ENCODE measurements around the gene PFDN2. TPM values are rescaled to one million over a fixed set of nuclear protein-coding genes. Genes with fewer than 3 reads are reported as not detected.

Gene PFDN2
- total and polyA plus RNA-seq, 2 experiments from 2014 or later: 103 to 137 TPM

DNA sequence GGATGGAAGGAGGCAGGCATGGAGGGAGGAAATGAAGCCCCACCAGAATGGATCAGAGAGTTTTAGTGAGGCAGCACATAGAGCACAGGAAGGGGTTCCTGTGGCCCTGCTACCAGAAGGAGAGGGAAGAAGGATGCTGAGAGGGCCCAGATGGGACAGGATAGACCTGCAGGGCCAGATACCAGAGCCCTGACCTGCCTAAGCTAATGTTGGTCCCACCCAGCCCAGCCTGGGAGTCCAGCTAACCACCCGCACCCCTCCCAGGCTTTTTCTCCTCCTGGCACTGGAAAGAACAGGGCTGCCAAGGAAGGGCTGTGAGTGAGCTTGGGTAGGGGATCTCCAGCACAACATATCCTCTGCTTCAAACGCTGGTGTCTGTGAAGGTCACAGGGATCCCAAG is 35.4 kb downstream of the PFDN2 start:
- Histone ChIP-seq H3K36me3 (no peaks in the 10 kb centered on the region), H3K4me1 (ENCODE audit: low read depth) (no peaks in the 10 kb centered on the region), H3K27me3 (no peaks in the 10 kb centered on the region), H3K9me3 (ENCODE audit: low read depth) (no peaks in the 10 kb centered on the region), H3K4me3 (no peak overlapping the region), H3K27ac (no peak overlapping the region)
- TF ChIP-seq, protein P1, sequence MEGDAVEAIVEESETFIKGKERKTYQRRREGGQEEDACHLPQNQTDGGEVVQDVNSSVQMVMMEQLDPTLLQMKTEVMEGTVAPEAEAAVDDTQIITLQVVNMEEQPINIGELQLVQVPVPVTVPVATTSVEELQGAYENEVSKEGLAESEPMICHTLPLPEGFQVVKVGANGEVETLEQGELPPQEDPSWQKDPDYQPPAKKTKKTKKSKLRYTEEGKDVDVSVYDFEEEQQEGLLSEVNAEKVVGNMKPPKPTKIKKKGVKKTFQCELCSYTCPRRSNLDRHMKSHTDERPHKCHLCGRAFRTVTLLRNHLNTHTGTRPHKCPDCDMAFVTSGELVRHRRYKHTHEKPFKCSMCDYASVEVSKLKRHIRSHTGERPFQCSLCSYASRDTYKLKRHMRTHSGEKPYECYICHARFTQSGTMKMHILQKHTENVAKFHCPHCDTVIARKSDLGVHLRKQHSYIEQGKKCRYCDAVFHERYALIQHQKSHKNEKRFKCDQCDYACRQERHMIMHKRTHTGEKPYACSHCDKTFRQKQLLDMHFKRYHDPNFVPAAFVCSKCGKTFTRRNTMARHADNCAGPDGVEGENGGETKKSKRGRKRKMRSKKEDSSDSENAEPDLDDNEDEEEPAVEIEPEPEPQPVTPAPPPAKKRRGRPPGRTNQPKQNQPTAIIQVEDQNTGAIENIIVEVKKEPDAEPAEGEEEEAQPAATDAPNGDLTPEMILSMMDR (IDR thresholded peaks at IDR 0.05; ENCODE audit: low read depth, low read length): no peak
- DNase-seq (ENCODE audit: low read depth in 1 of 2, low spot score in 1 of 2): no peak

DNA sequence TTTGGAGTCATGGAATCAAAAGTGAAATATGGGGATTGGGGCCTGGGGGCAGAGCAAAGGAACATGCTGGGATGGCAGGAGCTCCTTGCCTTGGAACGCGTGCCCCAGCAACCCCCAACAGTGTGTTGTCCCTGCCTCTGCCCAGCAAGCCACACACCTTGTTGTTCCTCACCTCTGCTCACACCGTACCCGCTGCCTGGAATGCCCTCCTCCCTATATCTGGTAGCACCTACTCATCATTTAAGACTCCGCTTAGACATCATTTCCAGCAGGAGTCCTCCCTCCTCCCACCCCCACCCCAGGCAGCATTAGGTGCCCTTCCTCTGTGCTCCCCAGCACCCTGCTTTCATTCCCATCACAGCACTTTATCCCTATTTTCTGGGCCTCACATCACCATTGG is 36.3 kb downstream of the PFDN2 start:
- H3K27ac ChIP-seq: no peak overlapping the region

DNA sequence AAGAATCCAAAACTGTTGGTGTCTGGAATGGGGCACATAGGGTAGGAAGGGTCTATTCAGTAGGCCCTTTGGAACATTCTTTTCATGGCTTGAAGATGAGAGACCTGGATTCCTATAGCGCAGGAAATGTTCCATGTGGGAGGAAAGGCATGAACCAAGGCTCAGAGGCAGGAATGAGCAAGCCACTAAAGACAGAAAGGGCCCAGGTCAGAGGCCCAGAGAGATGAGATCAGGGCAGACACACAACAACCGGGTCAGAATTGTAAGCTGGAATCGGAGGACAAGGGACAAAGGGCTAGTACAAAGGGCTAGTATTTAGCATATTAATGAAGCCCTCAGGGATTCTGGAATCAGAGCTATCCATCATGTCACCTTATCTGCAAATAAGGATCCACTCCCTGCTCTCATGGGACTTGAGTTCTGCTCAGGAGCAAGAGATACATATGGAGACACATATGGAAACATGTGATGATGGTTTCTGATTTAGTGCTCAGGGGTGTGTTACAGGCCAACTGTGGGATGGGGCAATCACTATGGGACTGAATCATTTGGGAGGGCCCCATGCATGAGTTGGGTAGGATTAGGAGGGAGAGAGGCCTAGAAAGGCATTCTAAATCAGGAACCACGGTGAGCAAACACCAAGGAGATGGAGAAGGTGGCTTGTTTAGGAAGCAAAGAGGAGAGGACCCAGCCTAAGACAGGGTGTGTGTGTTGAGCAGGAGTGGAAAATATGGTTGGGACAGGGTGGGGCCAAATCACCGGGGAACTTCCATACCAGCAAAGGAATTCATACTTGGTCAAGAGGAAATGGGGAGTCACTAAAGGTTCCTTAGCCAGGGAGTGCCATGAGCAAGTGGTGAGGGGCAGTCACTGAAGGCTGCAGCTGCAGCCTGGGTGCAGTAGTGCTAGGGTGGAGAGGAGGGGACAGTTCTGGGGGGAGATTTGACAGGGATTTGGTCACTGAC is 37.1 kb downstream of the PFDN2 start:
- Histone ChIP-seq H3K9me3 (ENCODE audit: low read depth) (no peaks in the 10 kb centered on the region), H3K27ac (no peak overlapping the region), H3K36me3 (no peaks in the 10 kb centered on the region), H3K27me3 (no peaks in the 10 kb centered on the region), H3K4me1 (ENCODE audit: low read depth) (no peaks in the 10 kb centered on the region), H3K4me3 (no peak overlapping the region)
- TF ChIP-seq, protein P1 (IDR thresholded peaks at IDR 0.05; ENCODE audit: low read depth, low read length): no peak
- peak in 1 of 2 donors; percentile 29 for DNase-seq (ENCODE audit: low read depth in 1 of 2, low spot score in 1 of 2)

More for the DNA sequence above, 36.3 kb downstream of the PFDN2 start:
- Histone ChIP-seq H3K36me3 (no peaks in the 10 kb centered on the region), H3K27me3 (no peaks in the 10 kb centered on the region), H3K9me3 (ENCODE audit: low read depth) (no peaks in the 10 kb centered on the region), H3K4me3 (no peak overlapping the region), H3K4me1 (ENCODE audit: low read depth) (no peaks in the 10 kb centered on the region)
- DNase-seq (ENCODE audit: low read depth in 1 of 2, low spot score in 1 of 2): no peak
- TF ChIP-seq, protein P1 (IDR thresholded peaks at IDR 0.05; ENCODE audit: low read depth, low read length): no peak

DNA sequence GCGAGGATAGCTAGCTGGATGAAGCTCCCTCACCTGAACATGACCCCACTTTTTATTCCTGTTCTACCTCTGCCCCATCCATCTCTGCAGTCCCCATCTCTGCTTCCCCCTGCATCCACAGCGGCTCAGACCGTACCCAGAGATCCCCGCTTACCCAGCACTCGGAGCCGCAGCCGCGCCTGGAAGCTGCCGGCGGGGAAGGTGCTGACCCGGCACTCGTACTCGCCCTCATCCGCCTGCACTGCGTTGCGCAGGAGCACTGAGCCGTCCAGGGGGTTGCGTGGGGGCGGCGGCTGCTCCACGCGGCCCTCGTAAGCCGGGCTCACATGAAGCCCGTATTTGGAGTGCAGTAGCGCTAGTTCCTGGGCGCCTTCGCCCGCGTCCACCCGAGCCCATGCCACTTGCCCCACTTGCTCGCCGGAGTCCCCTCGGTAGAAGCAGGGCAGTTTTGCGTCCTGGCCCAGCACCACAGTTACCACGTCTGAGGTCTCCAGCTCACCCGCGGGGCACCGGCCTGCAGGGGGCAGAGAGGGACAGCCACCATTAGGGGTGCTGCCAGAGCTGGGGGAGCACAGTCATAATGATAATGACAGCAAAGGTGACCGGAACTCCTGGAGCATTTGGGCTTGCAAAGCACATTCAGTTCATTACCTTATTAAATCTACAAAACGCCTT is 38.3 kb downstream of the PFDN2 start:
- Histone ChIP-seq H3K4me3 (no peak overlapping the region), H3K9me3 (ENCODE audit: low read depth) (no peaks in the 10 kb centered on the region), H3K36me3 (no peaks in the 10 kb centered on the region)

DNA sequence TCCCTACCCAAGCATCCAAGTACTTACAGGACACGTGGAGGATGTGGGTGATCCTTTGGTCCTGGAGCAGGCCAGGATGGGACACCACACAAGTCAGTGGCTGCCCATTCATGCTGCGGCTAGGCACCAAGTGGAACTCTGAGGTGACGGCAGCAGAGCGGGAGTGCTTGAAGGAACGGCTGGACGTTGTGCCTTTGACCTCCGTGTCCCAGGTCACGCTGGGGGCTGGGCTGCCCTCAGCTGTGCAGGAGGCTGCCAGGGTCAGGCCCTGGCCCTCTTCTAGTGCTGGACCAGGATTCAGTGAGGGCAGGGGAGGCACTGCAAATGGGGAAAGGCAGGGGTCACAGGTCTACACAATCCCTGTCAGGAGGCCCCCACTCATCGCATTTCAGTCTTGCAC is 40.4 kb downstream of the PFDN2 start:
- Histone ChIP-seq H3K27ac (no peak overlapping the region), H3K9me3 (ENCODE audit: low read depth) (no peaks in the 10 kb centered on the region), H3K36me3 (no peaks in the 10 kb centered on the region), H3K4me3 (no peak overlapping the region), H3K4me1 (ENCODE audit: low read depth) (no peaks in the 10 kb centered on the region), H3K27me3 (no peaks in the 10 kb centered on the region)
- TF ChIP-seq, protein P1 (IDR thresholded peaks at IDR 0.05; ENCODE audit: low read depth, low read length): no peak
- DNase-seq (ENCODE audit: low read depth in 1 of 2, low spot score in 1 of 2): no peak

More for the DNA sequence above, 38.3 kb downstream of the PFDN2 start:
- Histone ChIP-seq H3K4me1 (ENCODE audit: low read depth) (no peaks in the 10 kb centered on the region), H3K27me3 (no peaks in the 10 kb centered on the region), H3K27ac (no peak overlapping the region)
- DNase-seq (ENCODE audit: low read depth in 1 of 2, low spot score in 1 of 2): peak in 1 of 2 donors; percentile 40
- TF ChIP-seq, protein P1 (IDR thresholded peaks at IDR 0.05; ENCODE audit: low read depth, low read length): peak; percentile 5
